SK-N-SH (cell line): Measurements from ENCODE around the gene UMODL1. TPM values are rescaled to one million over a fixed set of nuclear protein-coding genes. Genes with fewer than 3 reads are reported as not detected.

Experiments
- CTCF ChIA-PET: fragments of 300-600, 350-600 bp; formaldehyde crosslinking; extraction: SDS; loops from one replicate; lab custom pipeline; 2021; lab: Yijun Ruan, JAX
- POLR2A ChIA-PET: fragments of 350-600 bp; sonication (Branson Sonifier 250); formaldehyde crosslinking; extraction: SDS; loops from one replicate; lab custom pipeline; 2020; ENCODE audit warnings: antibody characterized with exemption, inconsistent platforms; lab: Yijun Ruan, JAX
- DNase-seq: peaks from one replicate; pipeline ENCODE4 v3.0.0; 2012
- H2AFZ ChIP-seq: fragments of 200-600 bp; sonication (generic); 2 replicates; pipeline ENCODE4 v1.8.1; 2016; ENCODE audit warnings: antibody characterized with exemption, mild to moderate bottlenecking, low read depth
- H3F3A ChIP-seq: fragments of 200-600 bp; sonication (generic); replicated peaks from 2 replicates; pipeline ENCODE3; 2016; ENCODE audit warnings: antibody characterized with exemption, mild to moderate bottlenecking; ENCODE audit not compliant: insufficient read depth
- H3K27ac ChIP-seq, 2 experiments: fragments of 200-500 bp in 1 of 2; fragments of 200-600 bp in 1 of 2; sonication (Bioruptor generic) in 1 of 2; sonication (generic), shearing (Covaris generic) in 1 of 2; 2 replicates each; pipeline versions ENCODE4 v1.5.1 to v1.6.1; 2014 to 2016; ENCODE audit warnings: low read depth in 2 of 2, inconsistent platforms in 1 of 2, low read length in 1 of 2, mild to moderate bottlenecking in 1 of 2, mixed read lengths in 1 of 2
- H3K27me3 ChIP-seq: fragments of 200-600 bp; sonication (generic), shearing (Covaris generic); 2 replicates; pipeline ENCODE4 v1.6.1; 2016; ENCODE audit warnings: mixed run types; ENCODE audit not compliant: insufficient read depth
- H3K36me3 ChIP-seq, 2 experiments: fragments of 200-500 bp in 1 of 2; fragments of 200-600 bp in 1 of 2; sonication (Bioruptor generic) in 1 of 2; sonication (generic) in 1 of 2; replicated peaks in 1 of 2; 2 replicates each; pipeline versions ENCODE3 to v1.5.1; 2014 to 2016; ENCODE audit warnings: low read length in 1 of 2, mild to moderate bottlenecking in 1 of 2; ENCODE audit not compliant: insufficient read depth in 2 of 2, control insufficient read depth in 1 of 2
- H3K4me1 ChIP-seq, 2 experiments: fragments of 200-500 bp in 1 of 2; fragments of 200-600 bp in 1 of 2; sonication (Bioruptor generic) in 1 of 2; sonication (generic), shearing (Covaris generic) in 1 of 2; 2 replicates each; pipeline versions ENCODE4 v1.5.1 to v1.6.1; 2014 to 2016; ENCODE audit warnings: low read depth in 1 of 2, low read length in 1 of 2, mixed run types in 1 of 2; ENCODE audit not compliant: insufficient read depth in 2 of 2, control insufficient read depth in 1 of 2
- H3K4me2 ChIP-seq: fragments of 200-600 bp; sonication (generic), shearing (Covaris generic); 2 replicates; pipeline ENCODE4 v1.6.1; 2017; ENCODE audit warnings: mixed run types
- H3K4me3 ChIP-seq, 2 experiments: fragments of 200-500 bp in 1 of 2; fragments of 200-600 bp in 1 of 2; sonication (Bioruptor generic) in 1 of 2; sonication (generic), shearing (Covaris generic) in 1 of 2; 2 replicates each; pipeline versions ENCODE4 v1.5.1 to v1.8.1; 2014 to 2016; ENCODE audit warnings: low read depth in 2 of 2, inconsistent platforms in 1 of 2, low read length in 1 of 2, mild to moderate bottlenecking in 1 of 2, mixed read lengths in 1 of 2, moderate library complexity in 1 of 2
- H3K79me2 ChIP-seq: fragments of 200-600 bp; sonication (generic); 2 replicates; pipeline ENCODE4 v1.8.1; 2017; ENCODE audit warnings: mild to moderate bottlenecking; ENCODE audit not compliant: insufficient read depth
- H3K9ac ChIP-seq: fragments of 200-600 bp; sonication (generic); 2 replicates; pipeline ENCODE4 v1.6.1; 2017; ENCODE audit warnings: mixed run types
- H3K9me2 ChIP-seq: fragments of 200-600 bp; sonication (generic); 2 replicates; pipeline ENCODE4 v1.6.1; 2017; ENCODE audit warnings: mixed run types
- H3K9me3 ChIP-seq: fragments of 200-600 bp; sonication (generic); 2 replicates; pipeline ENCODE4 v1.6.1; 2017; ENCODE audit warnings: mixed run types, mild to moderate bottlenecking, moderate library complexity
- H4K20me1 ChIP-seq: fragments of 200-600 bp; sonication (generic); 2 replicates; pipeline ENCODE4 v1.6.1; 2017; ENCODE audit warnings: mild to moderate bottlenecking, mixed run types; ENCODE audit not compliant: insufficient read depth
- CTCF ChIP-seq: fragments of 200-600 bp; sonication (generic); IDR thresholded peaks from 2 replicates; pipeline ENCODE4 v1.6.1; 2017; ENCODE audit warnings: antibody characterized with exemption, mild to moderate bottlenecking, moderate library complexity
- ELF1 ChIP-seq: IDR thresholded peaks from 2 replicates; pipeline ENCODE4 v1.4.0; 2012
- EP300 ChIP-seq, 2 experiments: IDR thresholded peaks; 2 replicates each; pipeline versions ENCODE4 v1.4.0 to v1.6.1; 2012; ENCODE audit warnings: borderline replicate concordance in 1 of 2, low read depth in 1 of 2, low read length in 1 of 2
- FOSL2 ChIP-seq: IDR thresholded peaks from 2 replicates; pipeline ENCODE4 v1.4.0; 2012; ENCODE audit warnings: low read depth, mild to moderate bottlenecking, moderate library complexity, borderline replicate concordance
- FOXM1 ChIP-seq: IDR thresholded peaks from 2 replicates; pipeline ENCODE4 v1.4.0; 2012; ENCODE audit warnings: low read depth, mild to moderate bottlenecking
- IRF3 ChIP-seq: fragments of 150-350 bp; IDR thresholded peaks from 2 replicates; pipeline ENCODE4 v1.6.1; 2016; ENCODE audit warnings: mild to moderate bottlenecking, low read depth, low read length
- NRF1 ChIP-seq: IDR thresholded peaks from 2 replicates; pipeline ENCODE4 v1.6.1; 2012; ENCODE audit warnings: low read depth, mild to moderate bottlenecking, low read length
- POLR2AphosphoS5 ChIP-seq: IDR thresholded peaks from 2 replicates; pipeline ENCODE4 v1.6.1; 2012; ENCODE audit warnings: low read depth, low read length
- RCOR1 ChIP-seq: fragments of 150-350 bp; IDR thresholded peaks from 2 replicates; pipeline ENCODE4 v1.6.1; 2017; ENCODE audit warnings: antibody characterized with exemption, low read length
- RXRA ChIP-seq: IDR thresholded peaks from 2 replicates; pipeline ENCODE4 v1.4.0; 2012; ENCODE audit warnings: low read depth, mild to moderate bottlenecking, borderline replicate concordance
- SMC3 ChIP-seq: IDR thresholded peaks from 2 replicates; pipeline ENCODE4 v1.6.1; 2012; ENCODE audit warnings: low read depth, low read length, improper control_type of control experiment
- TAF1 ChIP-seq: IDR thresholded peaks from 2 replicates; pipeline ENCODE4 v1.6.1; 2012; ENCODE audit warnings: low read depth, mild to moderate bottlenecking, low read length, moderate library complexity, borderline replicate concordance
- TCF12 ChIP-seq: IDR thresholded peaks from 2 replicates; pipeline ENCODE4 v1.4.0; 2012
- ZBTB33 ChIP-seq: IDR thresholded peaks from 2 replicates; pipeline ENCODE4 v1.4.0; 2012; ENCODE audit warnings: low read depth, borderline replicate concordance
- WGBS: methylation state at CpG from one replicate; pipeline ENCODE4 v1.1.6; 2017; ENCODE audit warnings: low lambda C conversion rate; 5-methylcytosine and 5-hydroxymethylcytosine counted together
- polyA plus RNA-seq, 3 experiments: library from polyadenylated mRNA; depleted of rRNA; stranded (reverse); fragments of >200 nt; gene quantifications; 2 replicates each; pipeline ENCODE4 v1.2.3, GENCODE V29; 2012

UMODL1 gene
- polyA plus RNA-seq, 1 of the 3 experiments (the other 2 are of a cell fraction) = not detected

GRCh38 chr21:42061986-42062235, 9.2 kb upstream of the UMODL1 start:
- Histone ChIP-seq H3K4me1 (no peaks in the 10 kb centered on the region), H3F3A (no peaks in the 10 kb centered on the region), H3K27ac (no peak overlapping the region), H3K9me3 (no peaks in the 10 kb centered on the region), H3K27me3 (peaks cover 2% of the 10 kb centered on the region; the same call in 1 of the 2 replicates), H3K4me2 (no peak overlapping the region), H4K20me1 (no peaks in the 10 kb centered on the region), H3K9ac (no peak overlapping the region), H3K9me2 (no peaks in the 10 kb centered on the region), H2AFZ (no peak overlapping the region), H3K36me3 (no peaks in the 10 kb centered on the region), H3K79me2 (no peaks in the 10 kb centered on the region), H3K4me3 (no peak overlapping the region)
- ChIA-PET CTCF (no interaction called here), POLR2A (no interaction called here)
- 74% methylated on average over 6 of the region's 6 CpGs for WGBS
- TF ChIP-seq ELF1 = no peak
- TF ChIP-seq SMC3 = no peak
- no peak for TF ChIP-seq RXRA
- no peak for TF ChIP-seq EP300 (IDR thresholded peaks at IDR 0.05; ENCODE audit: borderline replicate concordance in 1 of 2, low read depth in 1 of 2, low read length in 1 of 2)
- TF ChIP-seq FOSL2 = no peak
- no peak for TF ChIP-seq RCOR1
- no peak for TF ChIP-seq FOXM1
- TF ChIP-seq TCF12 = no peak
- no peak for DNase-seq

GRCh38 chr21:42062236-42063022, 8.7 kb upstream of the UMODL1 start:
- Histone ChIP-seq H3F3A (no peaks in the 10 kb centered on the region), H4K20me1 (no peaks in the 10 kb centered on the region), H3K79me2 (no peaks in the 10 kb centered on the region), H3K9me3 (no peaks in the 10 kb centered on the region), H3K4me1 (no peaks in the 10 kb centered on the region), H3K27ac (no peak overlapping the region), H3K27me3 (no peaks in the 10 kb centered on the region), H3K9me2 (no peaks in the 10 kb centered on the region), H2AFZ (no peak overlapping the region), H3K4me3 (no peak overlapping the region), H3K4me2 (no peak overlapping the region), H3K36me3 (no peaks in the 10 kb centered on the region), H3K9ac (no peak overlapping the region)
- ChIA-PET POLR2A (no interaction called here), CTCF (no interaction called here)
- 73% methylated on average over 27 of the region's 31 CpGs for WGBS
- TF ChIP-seq CTCF (no peak), FOXM1 (no peak), NRF1 (no peak), TAF1 (no peak), ZBTB33 (no peak), IRF3 (no peak), SMC3 (no peak), POLR2AphosphoS5 (no peak)
- DNase-seq = no peak
